Measurements from ENCODE around the gene TMEM60. TPM values are rescaled to one million over a fixed set of nuclear protein-coding genes. Genes with fewer than 3 reads are reported as not detected.
"Not testable (repeated sequence)": the region's sequence is repeated elsewhere in the genome, so short reads cannot be mapped to it uniquely, and the experiment has no call there.

TMEM60 gene
- total and polyA plus RNA-seq, 2 donors (not counting 3 experiments of a cell fraction or from before 2014, with no cell fraction given): 15.8 to 19.5 TPM

- no peak overlapping the region for H3K4me2 ChIP-seq (ENCODE audit: insufficient read depth, low read length)
- no peaks in the 10 kb centered on the region for H3K79me2 ChIP-seq (ENCODE audit: control insufficient read depth, insufficient read depth, low read length)
- BruUV-seq (replicated peaks): no TSS peak
- no peaks in the 10 kb centered on the region for H3K4me1 ChIP-seq (ENCODE audit: control insufficient read depth, extremely low read depth, insufficient read depth, low read length)
- dilution Hi-C loops (cut with MboI; ENCODE audit: extremely low pct_ligation_motif_present, low sequenced_read_pairs) (no loop called here), intact Hi-C loops (cut with micrococcal nuclease) (no loop called here)
- no peak for FAIRE-seq
- H3K4me3 ChIP-seq (replicated peaks in 1 of 3; ENCODE audit: insufficient read depth in 1 of 3, low read depth in 1 of 3, low read length in 3 of 3): no peak overlapping the region
- POLR2A ChIA-PET: no interaction called here
- CTCF ChIA-PET: no interaction called here
- no peaks in the 10 kb centered on the region for H3K9me3 ChIP-seq (replicated peaks; ENCODE audit: control insufficient read depth, insufficient read depth, low read length)
- no peak overlapping the region for H3K27ac ChIP-seq (ENCODE audit: insufficient read depth, low read depth, low read length)
- no peak for TF ChIP-seq POLR2AphosphoS5 (IDR thresholded peaks at IDR 0.05; ENCODE audit: insufficient read depth, low read depth, low read length)
- no peak for TF ChIP-seq CTCF (IDR thresholded peaks at IDR 0.05; ENCODE audit: extremely low read depth in 1 of 2, insufficient read depth in 1 of 2, low read depth in 1 of 2, low read length in 2 of 2)
- TF ChIP-seq POLR2A (IDR thresholded peaks at IDR 0.05; ENCODE audit: low read depth, low read length): no peak
- TF ChIP-seq EZH2 (IDR thresholded peaks at IDR 0.05; ENCODE audit: borderline replicate concordance, low read depth, low read length, severe bottlenecking): no peak
- TF ChIP-seq MAX (IDR thresholded peaks at IDR 0.05; ENCODE audit: insufficient read depth, insufficient read length): no peak
- TF ChIP-seq GATA2 (IDR thresholded peaks at IDR 0.05; ENCODE audit: insufficient read depth, insufficient read length, low read depth, low read length): no peak
- TF ChIP-seq JUN (IDR thresholded peaks at IDR 0.05; ENCODE audit: borderline replicate concordance, insufficient read depth, insufficient read length, low read depth): no peak
- no peak for TF ChIP-seq MYC (IDR thresholded peaks at IDR 0.05; ENCODE audit: low read depth, low read length)
- TF ChIP-seq FOS (IDR thresholded peaks at IDR 0.05; ENCODE audit: borderline replicate concordance, insufficient read depth, low read length): no peak
- no peaks in the 10 kb centered on the region for H3K36me3 ChIP-seq (ENCODE audit: control insufficient read depth in 2 of 2, extremely low read depth in 1 of 2, insufficient read depth in 2 of 2, low read length in 2 of 2)
- no peaks in the 10 kb centered on the region for H3K9me1 ChIP-seq (replicated peaks; ENCODE audit: control insufficient read depth, extremely low read depth, insufficient read depth, low read length)
- DNase-seq (ENCODE audit: low read depth, low spot score): no peak
- H4K20me1 ChIP-seq (replicated peaks; ENCODE audit: control insufficient read depth, extremely low read depth, insufficient read depth, low read length): no peaks in the 10 kb centered on the region
- no peak overlapping the region for H3K9ac ChIP-seq (replicated peaks; ENCODE audit: extremely low read depth, insufficient read depth, low read length)
- H3K27me3 ChIP-seq (ENCODE audit: control insufficient read depth in 2 of 2, insufficient read depth in 2 of 2, low read length in 2 of 2): no peaks in the 10 kb centered on the region
- H2AFZ ChIP-seq (ENCODE audit: low read depth, low read length): no peak overlapping the region
Observed at GRCh38 chr7:77786018-77786417, 12.2 kb downstream of the TMEM60 start.

- H3K27ac ChIP-seq (ENCODE audit: insufficient read depth, low read depth, low read length); BruUV-seq (replicated peaks); dilution Hi-C loops (cut with MboI; ENCODE audit: extremely low pct_ligation_motif_present, low sequenced_read_pairs); H3K79me2 ChIP-seq (ENCODE audit: control insufficient read depth, insufficient read depth, low read length); H3K9ac ChIP-seq (replicated peaks; ENCODE audit: extremely low read depth, insufficient read depth, low read length); H3K27me3 ChIP-seq (ENCODE audit: control insufficient read depth in 2 of 2, insufficient read depth in 2 of 2, low read length in 2 of 2); FAIRE-seq; DNase-seq (ENCODE audit: low read depth, low spot score); H3K4me3 ChIP-seq (replicated peaks in 1 of 3; ENCODE audit: insufficient read depth in 1 of 3, low read depth in 1 of 3, low read length in 3 of 3); H3K36me3 ChIP-seq (ENCODE audit: control insufficient read depth in 2 of 2, extremely low read depth in 1 of 2, insufficient read depth in 2 of 2, low read length in 2 of 2); POLR2A ChIA-PET; H2AFZ ChIP-seq (ENCODE audit: low read depth, low read length); H3K4me2 ChIP-seq (ENCODE audit: insufficient read depth, low read length); H3K4me1 ChIP-seq (ENCODE audit: control insufficient read depth, extremely low read depth, insufficient read depth, low read length); H4K20me1 ChIP-seq (replicated peaks; ENCODE audit: control insufficient read depth, extremely low read depth, insufficient read depth, low read length); H3K9me1 ChIP-seq (replicated peaks; ENCODE audit: control insufficient read depth, extremely low read depth, insufficient read depth, low read length); H3K9me3 ChIP-seq (replicated peaks; ENCODE audit: control insufficient read depth, insufficient read depth, low read length); intact Hi-C loops (cut with micrococcal nuclease); CTCF ChIA-PET: not testable (repeated sequence)
Observed at GRCh38 chr7:77784426-77784825, 13.8 kb downstream of the TMEM60 start.
